Measurements from ENCODE around the gene POTEF. TPM values are rescaled to one million over a fixed set of nuclear protein-coding genes. Genes with fewer than 3 reads are reported as not detected.
"Not testable (repeated sequence)": the region's sequence is repeated elsewhere in the genome, so short reads cannot be mapped to it uniquely, and the experiment has no call there.

POTEF gene
- total RNA-seq, 1 experiment from 2014 or later, result 20.1 TPM

GRCh38 chr2:130153721-130154422 is 24.9 kb upstream of the POTEF start:
- H3K4me3 Mint-ChIP-seq (ENCODE audit: unreplicated experiment); H3K4me1 ChIP-seq; intact Hi-C loops (cut with micrococcal nuclease; ENCODE audit: unreplicated experiment); H3K27ac Mint-ChIP-seq (ENCODE audit: unreplicated experiment); H3K27me3 ChIP-seq (replicated peaks; ENCODE audit: control insufficient read depth, insufficient read depth, low read length); H3K4me3 ChIP-seq (ENCODE audit: low read depth, low read length); H3K4me1 Mint-ChIP-seq (ENCODE audit: low read depth, unreplicated experiment); BruUV-seq (replicated peaks); CTCF ChIA-PET; POLR2A ChIA-PET; H3K27me3 Mint-ChIP-seq (ENCODE audit: insufficient read depth, unreplicated experiment); H3K9me3 ChIP-seq; H3K36me3 ChIP-seq (ENCODE audit: control insufficient read depth, insufficient read depth, low read length); DNase-seq; H3K9me3 Mint-ChIP-seq (ENCODE audit: unreplicated experiment): not testable (repeated sequence)
- H3K36me3 Mint-ChIP-seq (ENCODE audit: insufficient read depth, unreplicated experiment), result peaks cover 53% of the 10 kb centered on the region

GRCh38 chr2:130152816-130153595 is 24.0 kb upstream of the POTEF start:
- Mint-ChIP-seq H3K27me3 (ENCODE audit: insufficient read depth, unreplicated experiment) (no peaks in the 10 kb centered on the region), H3K36me3 (ENCODE audit: insufficient read depth, unreplicated experiment) (peaks cover 50% of the 10 kb centered on the region), H3K9me3 (ENCODE audit: unreplicated experiment) (no peaks in the 10 kb centered on the region), H3K4me1 (ENCODE audit: low read depth, unreplicated experiment) (no peaks in the 10 kb centered on the region), H3K27ac (ENCODE audit: unreplicated experiment) (no peak overlapping the region), H3K4me3 (ENCODE audit: unreplicated experiment) (no peak overlapping the region)
- no peaks in the 10 kb centered on the region for H3K27me3 ChIP-seq (replicated peaks; ENCODE audit: control insufficient read depth, insufficient read depth, low read length)
- BruUV-seq (replicated peaks), result no TSS peak
- no peak for TF ChIP-seq CTCF (IDR thresholded peaks at IDR 0.05; ENCODE audit: insufficient read depth in 1 of 2, low read depth in 1 of 2, low read length in 1 of 2, severe bottlenecking in 1 of 2, unreplicated experiment in 1 of 2)
- no peak overlapping the region for H3K4me3 ChIP-seq (ENCODE audit: low read depth, low read length)
- no peaks in the 10 kb centered on the region for H3K9me3 ChIP-seq
- no peaks in the 10 kb centered on the region for H3K36me3 ChIP-seq (ENCODE audit: control insufficient read depth, insufficient read depth, low read length)
- ChIA-PET POLR2A (no interaction called here), CTCF (no interaction called here)
- DNase-seq, result no peak
- intact Hi-C loops (cut with micrococcal nuclease; ENCODE audit: unreplicated experiment), result no loop called here
- no peaks in the 10 kb centered on the region for H3K4me1 ChIP-seq

- DNase-seq; intact Hi-C loops (cut with micrococcal nuclease; ENCODE audit: unreplicated experiment); CTCF ChIA-PET; H3K27me3 ChIP-seq (replicated peaks; ENCODE audit: control insufficient read depth, insufficient read depth, low read length); BruUV-seq (replicated peaks); H3K36me3 ChIP-seq (ENCODE audit: control insufficient read depth, insufficient read depth, low read length); H3K4me1 Mint-ChIP-seq (ENCODE audit: low read depth, unreplicated experiment); H3K27me3 Mint-ChIP-seq (ENCODE audit: insufficient read depth, unreplicated experiment); H3K9me3 ChIP-seq; H3K4me1 ChIP-seq; H3K27ac Mint-ChIP-seq (ENCODE audit: unreplicated experiment); H3K4me3 ChIP-seq (ENCODE audit: low read depth, low read length); H3K9me3 Mint-ChIP-seq (ENCODE audit: unreplicated experiment); POLR2A ChIA-PET; H3K4me3 Mint-ChIP-seq (ENCODE audit: unreplicated experiment): not testable (repeated sequence)
- peaks cover 47% of the 10 kb centered on the region for H3K36me3 Mint-ChIP-seq (ENCODE audit: insufficient read depth, unreplicated experiment)
These were observed 23.3 kb upstream of the POTEF start for GRCh38 chr2:130152136-130152815.

GRCh38 chr2:130151145-130151512 is 22.1 kb upstream of the POTEF start:
- H3K27ac Mint-ChIP-seq (ENCODE audit: unreplicated experiment); H3K4me1 Mint-ChIP-seq (ENCODE audit: low read depth, unreplicated experiment); H3K4me3 ChIP-seq (ENCODE audit: low read depth, low read length); H3K27me3 ChIP-seq (replicated peaks; ENCODE audit: control insufficient read depth, insufficient read depth, low read length); BruUV-seq (replicated peaks); H3K27me3 Mint-ChIP-seq (ENCODE audit: insufficient read depth, unreplicated experiment); intact Hi-C loops (cut with micrococcal nuclease; ENCODE audit: unreplicated experiment); POLR2A ChIA-PET; H3K36me3 ChIP-seq (ENCODE audit: control insufficient read depth, insufficient read depth, low read length); CTCF ChIA-PET; H3K9me3 ChIP-seq; H3K4me3 Mint-ChIP-seq (ENCODE audit: unreplicated experiment); H3K9me3 Mint-ChIP-seq (ENCODE audit: unreplicated experiment); H3K4me1 ChIP-seq: not testable (repeated sequence)
- H3K36me3 Mint-ChIP-seq (ENCODE audit: insufficient read depth, unreplicated experiment), result peaks cover 47% of the 10 kb centered on the region
- peak in 1 of 2 experiments; percentile 13 for DNase-seq
